GM10266 (cell line): ENCODE data around the gene CHL1.

Experiments used
- DNase-seq: peaks from one replicate; pipeline ENCODE4 v3.0.0; 2012; ENCODE audit errors: extremely low spot score
- CTCF ChIP-seq: IDR thresholded peaks from 2 replicates; pipeline ENCODE4 v1.5.1; 2012; ENCODE audit warnings: mild to moderate bottlenecking, low read depth; ENCODE audit not compliant: control insufficient read depth, insufficient read depth; ENCODE audit errors: missing control alignments

CHL1 gene

GRCh38 chr3:264394-265156 is 68.0 kb downstream of the CHL1 start:
- no peak for TF ChIP-seq CTCF
- no peak for DNase-seq

GRCh38 chr3:267101-267500 is 70.5 kb downstream of the CHL1 start:
- no peak for DNase-seq
- TF ChIP-seq CTCF = no peak

- no peak for TF ChIP-seq CTCF
- DNase-seq = no peak
Observed at GRCh38 chr3:270688-271087, 74.1 kb downstream of the CHL1 start.

- DNase-seq = no peak
- TF ChIP-seq CTCF = no peak
Observed at GRCh38 chr3:274927-275326, 78.4 kb downstream of the CHL1 start.

- TF ChIP-seq CTCF = no peak
- no peak for DNase-seq
Observed at GRCh38 chr3:277873-278272, 81.3 kb downstream of the CHL1 start.

GRCh38 chr3:278300-279064 is 81.9 kb downstream of the CHL1 start:
- no peak for TF ChIP-seq CTCF
- no peak for DNase-seq

- TF ChIP-seq CTCF = no peak
- DNase-seq = no peak
Observed at GRCh38 chr3:279325-279724, 82.8 kb downstream of the CHL1 start.
